ENCODE data around the gene SMG9. TPM values are rescaled to one million over a fixed set of nuclear protein-coding genes. Genes with fewer than 3 reads are reported as not detected.

The SMG9 gene
- polyA plus RNA-seq, 1 of the 3 experiments (the other 2 are of a cell fraction), result 24.3 TPM

GRCh38 chr19:43713208-43713607 is 41.6 kb downstream of the SMG9 start:
- ChIA-PET CTCF (no interaction called here), POLR2A (interaction anchor here (0.6 kb wide), 1 partner anchor 9 kb away, joined by 3 read pairs; no protein-coding TSS in a partner anchor)
- no peak overlapping the region for H3K27ac ChIP-seq (ENCODE audit: low read depth in 2 of 2, low read length in 1 of 2)
- H3K4me2 ChIP-seq, result no peak overlapping the region
- no peaks in the 10 kb centered on the region for H4K20me1 ChIP-seq (ENCODE audit: insufficient read depth)
- no peaks in the 10 kb centered on the region for H3K9me2 ChIP-seq
- 0 out of 4 replicates have a peak, but pooled peaks cover 0 to 6% of the 10 kb centered on the region in 2 experiments for H3K4me1 ChIP-seq (ENCODE audit: control insufficient read depth in 1 of 2, insufficient read depth in 2 of 2, low read depth in 1 of 2, low read length in 1 of 2)
- no peaks in the 10 kb centered on the region for H3K79me2 ChIP-seq (ENCODE audit: insufficient read depth)
- no peaks in the 10 kb centered on the region for H3F3A ChIP-seq (replicated peaks; ENCODE audit: insufficient read depth)
- no peak overlapping the region for H2AFZ ChIP-seq (ENCODE audit: low read depth)
- H3K27me3 ChIP-seq (ENCODE audit: insufficient read depth), result no peaks in the 10 kb centered on the region
- 50% methylated on average over 3 of the region's 3 CpGs for WGBS (ENCODE audit: low lambda C conversion rate)
- no peaks in the 10 kb centered on the region for H3K36me3 ChIP-seq (replicated peaks in 1 of 2; ENCODE audit: control insufficient read depth in 1 of 2, insufficient read depth in 2 of 2, low read length in 1 of 2)
- no peak for DNase-seq
- TF ChIP-seq EP300 (IDR thresholded peaks at IDR 0.05; ENCODE audit: borderline replicate concordance in 1 of 2, low read depth in 1 of 2, low read length in 1 of 2) (no peak), NRF1 (IDR thresholded peaks at IDR 0.05; ENCODE audit: low read depth, low read length) (no peak), RFX5 (IDR thresholded peaks at IDR 0.05; ENCODE audit: low read length) (no peak), CTCF (IDR thresholded peaks at IDR 0.05) (no peak), RXRA (IDR thresholded peaks at IDR 0.05; ENCODE audit: borderline replicate concordance, low read depth) (no peak), FOXM1 (IDR thresholded peaks at IDR 0.05; ENCODE audit: low read depth) (no peak), TEAD4 (IDR thresholded peaks at IDR 0.05; ENCODE audit: borderline replicate concordance, insufficient read depth) (no peak), ELF1 (IDR thresholded peaks at IDR 0.05) (no peak), SIN3A (IDR thresholded peaks at IDR 0.05; ENCODE audit: borderline replicate concordance, low read depth, low read length) (no peak), RAD21 (IDR thresholded peaks at IDR 0.05; ENCODE audit: low read length) (no peak), USF1 (IDR thresholded peaks at IDR 0.05; ENCODE audit: borderline replicate concordance, low read depth) (no peak), MXI1 (IDR thresholded peaks at IDR 0.05; ENCODE audit: low read depth, low read length) (no peak), POLR2AphosphoS5 (IDR thresholded peaks at IDR 0.05; ENCODE audit: low read depth, low read length) (no peak), USF2 (IDR thresholded peaks at IDR 0.05; ENCODE audit: borderline replicate concordance, low read depth, low read length) (no peak), SMC3 (IDR thresholded peaks at IDR 0.05; ENCODE audit: low read depth, low read length) (no peak), FOSL2 (IDR thresholded peaks at IDR 0.05; ENCODE audit: borderline replicate concordance, low read depth) (no peak), GABPA (IDR thresholded peaks at IDR 0.05; ENCODE audit: low read depth) (no peak)
- TF ChIP-seq, protein P1, sequence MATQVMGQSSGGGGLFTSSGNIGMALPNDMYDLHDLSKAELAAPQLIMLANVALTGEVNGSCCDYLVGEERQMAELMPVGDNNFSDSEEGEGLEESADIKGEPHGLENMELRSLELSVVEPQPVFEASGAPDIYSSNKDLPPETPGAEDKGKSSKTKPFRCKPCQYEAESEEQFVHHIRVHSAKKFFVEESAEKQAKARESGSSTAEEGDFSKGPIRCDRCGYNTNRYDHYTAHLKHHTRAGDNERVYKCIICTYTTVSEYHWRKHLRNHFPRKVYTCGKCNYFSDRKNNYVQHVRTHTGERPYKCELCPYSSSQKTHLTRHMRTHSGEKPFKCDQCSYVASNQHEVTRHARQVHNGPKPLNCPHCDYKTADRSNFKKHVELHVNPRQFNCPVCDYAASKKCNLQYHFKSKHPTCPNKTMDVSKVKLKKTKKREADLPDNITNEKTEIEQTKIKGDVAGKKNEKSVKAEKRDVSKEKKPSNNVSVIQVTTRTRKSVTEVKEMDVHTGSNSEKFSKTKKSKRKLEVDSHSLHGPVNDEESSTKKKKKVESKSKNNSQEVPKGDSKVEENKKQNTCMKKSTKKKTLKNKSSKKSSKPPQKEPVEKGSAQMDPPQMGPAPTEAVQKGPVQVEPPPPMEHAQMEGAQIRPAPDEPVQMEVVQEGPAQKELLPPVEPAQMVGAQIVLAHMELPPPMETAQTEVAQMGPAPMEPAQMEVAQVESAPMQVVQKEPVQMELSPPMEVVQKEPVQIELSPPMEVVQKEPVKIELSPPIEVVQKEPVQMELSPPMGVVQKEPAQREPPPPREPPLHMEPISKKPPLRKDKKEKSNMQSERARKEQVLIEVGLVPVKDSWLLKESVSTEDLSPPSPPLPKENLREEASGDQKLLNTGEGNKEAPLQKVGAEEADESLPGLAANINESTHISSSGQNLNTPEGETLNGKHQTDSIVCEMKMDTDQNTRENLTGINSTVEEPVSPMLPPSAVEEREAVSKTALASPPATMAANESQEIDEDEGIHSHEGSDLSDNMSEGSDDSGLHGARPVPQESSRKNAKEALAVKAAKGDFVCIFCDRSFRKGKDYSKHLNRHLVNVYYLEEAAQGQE (IDR thresholded peaks at IDR 0.05; ENCODE audit: low read depth, low read length), result no peak
- TF ChIP-seq, protein P2, sequence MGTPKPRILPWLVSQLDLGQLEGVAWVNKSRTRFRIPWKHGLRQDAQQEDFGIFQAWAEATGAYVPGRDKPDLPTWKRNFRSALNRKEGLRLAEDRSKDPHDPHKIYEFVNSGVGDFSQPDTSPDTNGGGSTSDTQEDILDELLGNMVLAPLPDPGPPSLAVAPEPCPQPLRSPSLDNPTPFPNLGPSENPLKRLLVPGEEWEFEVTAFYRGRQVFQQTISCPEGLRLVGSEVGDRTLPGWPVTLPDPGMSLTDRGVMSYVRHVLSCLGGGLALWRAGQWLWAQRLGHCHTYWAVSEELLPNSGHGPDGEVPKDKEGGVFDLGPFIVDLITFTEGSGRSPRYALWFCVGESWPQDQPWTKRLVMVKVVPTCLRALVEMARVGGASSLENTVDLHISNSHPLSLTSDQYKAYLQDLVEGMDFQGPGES (IDR thresholded peaks at IDR 0.05; ENCODE audit: low read depth, low read length), result no peak
- TF ChIP-seq, protein P3, sequence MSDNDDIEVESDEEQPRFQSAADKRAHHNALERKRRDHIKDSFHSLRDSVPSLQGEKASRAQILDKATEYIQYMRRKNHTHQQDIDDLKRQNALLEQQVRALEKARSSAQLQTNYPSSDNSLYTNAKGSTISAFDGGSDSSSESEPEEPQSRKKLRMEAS (IDR thresholded peaks at IDR 0.05; ENCODE audit: low read depth), result no peak
- H3K9ac ChIP-seq, result no peak overlapping the region
- no peak overlapping the region for H3K4me3 ChIP-seq (ENCODE audit: low read depth in 2 of 2, low read length in 1 of 2)
- 0 out of 2 replicates have a peak, but pooled peaks cover 4% of the 10 kb centered on the region for H3K9me3 ChIP-seq

Measured in SK-N-SH (cell line).